PFSK-1 (cell line): ENCODE results near the gene TRPV3.

Source experiments
- FOXP2 ChIP-seq: optimal IDR thresholded peaks from 2 replicates; pipeline ENCODE3; 2011; ENCODE audit warnings: borderline replicate concordance, control low read depth, inconsistent platforms; ENCODE audit not compliant: insufficient read depth; ENCODE audit errors: extremely low read length, extremely low read depth
- POLR2AphosphoS5 ChIP-seq: IDR thresholded peaks from 2 replicates; pipeline ENCODE4 v1.6.1; 2012; ENCODE audit warnings: low read depth, mild to moderate bottlenecking, control low read depth, low read length, moderate library complexity
- SIN3A ChIP-seq: IDR thresholded peaks from 2 replicates; pipeline ENCODE4 v1.6.1; 2012; ENCODE audit warnings: mild to moderate bottlenecking, low read length, moderate library complexity, borderline replicate concordance; ENCODE audit not compliant: insufficient read depth
- TAF1 ChIP-seq: IDR thresholded peaks from 2 replicates; pipeline ENCODE4 v1.6.1; 2012; ENCODE audit warnings: low read length, control low read depth, borderline replicate concordance; ENCODE audit not compliant: insufficient read depth
- TF ChIP-seq, protein P1 (sequence below), 2 experiments: IDR thresholded peaks; 2 replicates each; pipeline versions ENCODE4 v1.6.1 to v1.8.0; 2011 to 2012; ENCODE audit warnings: low read depth in 2 of 2, low read length in 2 of 2, control low read depth in 1 of 2, inconsistent platforms in 1 of 2, mild to moderate bottlenecking in 1 of 2, moderate library complexity in 1 of 2; ENCODE audit not compliant: insufficient read depth in 1 of 2

The TRPV3 gene

DNA sequence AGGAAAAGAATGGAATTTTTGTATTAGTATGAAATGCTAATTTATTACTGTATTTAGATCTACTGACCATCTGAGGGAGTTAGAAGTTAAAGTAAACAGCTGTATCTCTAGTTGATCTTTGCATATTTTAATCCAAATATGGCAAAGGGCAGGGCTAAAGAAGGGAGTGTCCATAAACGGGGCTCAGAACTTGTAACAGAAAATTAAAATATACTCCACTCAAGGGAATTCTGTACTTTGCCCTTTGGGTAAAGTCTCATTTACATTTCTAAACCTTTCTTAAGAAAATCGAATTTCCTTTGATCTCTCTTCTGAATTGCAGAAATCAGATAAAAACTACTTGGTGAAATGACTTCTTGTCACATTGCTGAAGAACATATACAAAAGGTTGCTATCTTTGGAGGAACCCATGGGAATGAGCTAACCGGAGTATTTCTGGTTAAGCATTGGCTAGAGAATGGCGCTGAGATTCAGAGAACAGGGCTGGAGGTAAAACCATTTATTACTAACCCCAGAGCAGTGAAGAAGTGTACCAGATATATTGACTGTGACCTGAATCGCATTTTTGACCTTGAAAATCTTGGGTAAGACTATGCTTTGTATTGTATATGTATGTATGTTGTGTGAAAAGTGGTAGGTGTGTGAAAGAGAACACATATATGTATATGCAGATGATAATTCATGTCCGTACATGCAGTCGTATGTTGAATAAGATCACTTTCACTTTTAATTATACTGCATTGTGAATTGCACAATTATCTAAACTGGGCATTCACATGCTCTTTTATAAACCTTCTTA lies 81.6 kb downstream of the TRPV3 start, which contains the start of gene ASPA:
Gene ASPA (plus strand): TSS at position 186 of the 799 bp plus-strand sequence. CDS start 163 bp downstream, at position 349.
- TF ChIP-seq SIN3A (no peak), POLR2AphosphoS5 (no peak), FOXP2 (no peak), TAF1 (no peak)
- TF ChIP-seq, protein P1, sequence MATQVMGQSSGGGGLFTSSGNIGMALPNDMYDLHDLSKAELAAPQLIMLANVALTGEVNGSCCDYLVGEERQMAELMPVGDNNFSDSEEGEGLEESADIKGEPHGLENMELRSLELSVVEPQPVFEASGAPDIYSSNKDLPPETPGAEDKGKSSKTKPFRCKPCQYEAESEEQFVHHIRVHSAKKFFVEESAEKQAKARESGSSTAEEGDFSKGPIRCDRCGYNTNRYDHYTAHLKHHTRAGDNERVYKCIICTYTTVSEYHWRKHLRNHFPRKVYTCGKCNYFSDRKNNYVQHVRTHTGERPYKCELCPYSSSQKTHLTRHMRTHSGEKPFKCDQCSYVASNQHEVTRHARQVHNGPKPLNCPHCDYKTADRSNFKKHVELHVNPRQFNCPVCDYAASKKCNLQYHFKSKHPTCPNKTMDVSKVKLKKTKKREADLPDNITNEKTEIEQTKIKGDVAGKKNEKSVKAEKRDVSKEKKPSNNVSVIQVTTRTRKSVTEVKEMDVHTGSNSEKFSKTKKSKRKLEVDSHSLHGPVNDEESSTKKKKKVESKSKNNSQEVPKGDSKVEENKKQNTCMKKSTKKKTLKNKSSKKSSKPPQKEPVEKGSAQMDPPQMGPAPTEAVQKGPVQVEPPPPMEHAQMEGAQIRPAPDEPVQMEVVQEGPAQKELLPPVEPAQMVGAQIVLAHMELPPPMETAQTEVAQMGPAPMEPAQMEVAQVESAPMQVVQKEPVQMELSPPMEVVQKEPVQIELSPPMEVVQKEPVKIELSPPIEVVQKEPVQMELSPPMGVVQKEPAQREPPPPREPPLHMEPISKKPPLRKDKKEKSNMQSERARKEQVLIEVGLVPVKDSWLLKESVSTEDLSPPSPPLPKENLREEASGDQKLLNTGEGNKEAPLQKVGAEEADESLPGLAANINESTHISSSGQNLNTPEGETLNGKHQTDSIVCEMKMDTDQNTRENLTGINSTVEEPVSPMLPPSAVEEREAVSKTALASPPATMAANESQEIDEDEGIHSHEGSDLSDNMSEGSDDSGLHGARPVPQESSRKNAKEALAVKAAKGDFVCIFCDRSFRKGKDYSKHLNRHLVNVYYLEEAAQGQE (IDR thresholded peaks at IDR 0.05; ENCODE audit: insufficient read depth in 1 of 2, low read depth in 2 of 2, low read length in 2 of 2) = no peak

DNA sequence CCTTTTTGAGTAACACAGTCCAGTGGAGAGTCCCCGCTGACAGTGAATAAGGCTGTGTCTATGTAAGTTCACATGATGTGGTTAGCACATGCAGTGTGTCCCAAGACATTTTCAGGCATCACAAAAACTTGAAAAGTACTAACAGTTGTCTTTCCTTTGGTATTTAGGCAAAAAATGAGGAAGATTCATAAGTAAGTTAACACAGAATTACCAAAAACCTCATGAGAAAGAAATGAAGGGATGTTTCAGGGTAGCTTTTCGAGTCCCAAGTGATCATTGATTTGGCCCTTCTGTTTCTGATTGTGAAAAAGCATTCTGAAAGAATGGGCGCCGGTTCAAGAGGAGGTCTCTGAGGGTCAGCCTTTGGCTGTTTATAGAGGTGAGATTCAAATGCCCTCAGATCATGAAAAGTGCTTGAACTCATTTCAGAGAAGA lies 82.3 kb downstream of the TRPV3 start:
- TF ChIP-seq TAF1 = no peak
- TF ChIP-seq POLR2AphosphoS5 = no peak
- TF ChIP-seq, protein P1 (IDR thresholded peaks at IDR 0.05; ENCODE audit: insufficient read depth in 1 of 2, low read depth in 2 of 2, low read length in 2 of 2) = no peak
- TF ChIP-seq FOXP2 = no peak
- no peak for TF ChIP-seq SIN3A

DNA sequence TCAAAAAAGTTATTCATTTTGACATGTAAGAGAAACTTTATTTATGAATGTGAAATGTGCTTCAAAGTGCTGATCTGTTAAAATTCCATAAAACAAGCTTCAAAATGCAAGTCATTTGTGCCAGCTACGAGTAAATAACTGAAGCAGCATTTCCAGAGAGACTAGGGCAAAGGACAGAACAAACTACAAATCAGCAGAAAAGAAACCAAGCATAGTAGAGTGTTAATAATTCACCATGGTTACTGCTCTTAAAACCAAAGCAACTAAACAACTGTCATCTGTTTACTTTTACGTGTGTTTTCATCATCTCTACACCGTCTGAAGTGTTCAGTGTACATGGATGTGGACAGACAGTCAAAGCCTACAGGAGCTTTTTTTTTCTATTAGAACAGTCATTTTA lies 83.4 kb downstream of the TRPV3 start:
- TF ChIP-seq POLR2AphosphoS5 = no peak
- TF ChIP-seq, protein P1 (IDR thresholded peaks at IDR 0.05; ENCODE audit: insufficient read depth in 1 of 2, low read depth in 2 of 2, low read length in 2 of 2) = no peak

- TF ChIP-seq SIN3A (no peak), FOXP2 (no peak), TAF1 (no peak), POLR2AphosphoS5 (no peak)
- TF ChIP-seq, protein P1 (IDR thresholded peaks at IDR 0.05; ENCODE audit: insufficient read depth in 1 of 2, low read depth in 2 of 2, low read length in 2 of 2) = no peak
Measured at GRCh38 chr17:3472137-3472536, 85.5 kb downstream of the TRPV3 start.
